DMS79 (cell line): ENCODE results near the gene BCL6B.
"Not testable (repeated sequence)": the region's sequence is repeated elsewhere in the genome, so short reads cannot be mapped to it uniquely, and the experiment has no call there.

Experiments
- DNase-seq: peaks from one replicate; lab custom pipeline; 2025; lab: John Stamatoyannopoulos, UW

BCL6B gene

GRCh38 chr17:7029096-7029495 is 6.2 kb downstream of the BCL6B start:
- DNase-seq = no peak

GRCh38 chr17:7029659-7030058 is 6.8 kb downstream of the BCL6B start:
- DNase-seq = no peak

- no peak for DNase-seq
These were observed 12.2 kb downstream of the BCL6B start for GRCh38 chr17:7034955-7035590.

- peak; percentile 96 for DNase-seq
These were observed 12.9 kb downstream of the BCL6B start, which contains the start of gene SLC16A13 for GRCh38 chr17:7035591-7036368. Gene SLC16A13 (plus strand): TSS chr17:7036015. CDS start chr17:7036383, 368 bp downstream.

GRCh38 chr17:7038025-7038862 is 15.4 kb downstream of the BCL6B start:
- DNase-seq = no peak

- DNase-seq = no peak
These were observed 17.0 kb downstream of the BCL6B start for GRCh38 chr17:7039832-7040231.

GRCh38 chr17:7041607-7042500 is 19.0 kb downstream of the BCL6B start:
- no peak for DNase-seq

- DNase-seq = no peak
These were observed 19.8 kb downstream of the BCL6B start for GRCh38 chr17:7042501-7043181.

- DNase-seq = no peak
These were observed 20.3 kb downstream of the BCL6B start for GRCh38 chr17:7043182-7043496.

- peak; percentile 48 for DNase-seq
These were observed 20.8 kb downstream of the BCL6B start, which contains the start of gene SLC16A11 for GRCh38 chr17:7043497-7044198. Gene SLC16A11 (minus strand): TSS chr17:7044092. CDS start chr17:7043513, 579 bp downstream.

GRCh38 chr17:7045492-7046126 is 22.8 kb downstream of the BCL6B start:
- DNase-seq = peak; percentile 67

- peak; percentile 86 for DNase-seq
These were observed 23.4 kb downstream of the BCL6B start for GRCh38 chr17:7046127-7046724.

GRCh38 chr17:7046725-7047397 is 24.0 kb downstream of the BCL6B start:
- DNase-seq = peak; percentile 44

- DNase-seq = no peak
These were observed 24.7 kb downstream of the BCL6B start for GRCh38 chr17:7047566-7047965.

- DNase-seq = no peak
These were observed 26.1 kb downstream of the BCL6B start for GRCh38 chr17:7048968-7049367.

GRCh38 chr17:7050583-7050982 is 27.7 kb downstream of the BCL6B start:
- not testable (repeated sequence) for DNase-seq

- no peak for DNase-seq
These were observed 33.5 kb downstream of the BCL6B start for GRCh38 chr17:7056386-7056785.

GRCh38 chr17:7058831-7059447 is 36.1 kb downstream of the BCL6B start:
- DNase-seq = no peak
